ENCODE results near the gene CDK5R2.

Gene CDK5R2

DNA sequence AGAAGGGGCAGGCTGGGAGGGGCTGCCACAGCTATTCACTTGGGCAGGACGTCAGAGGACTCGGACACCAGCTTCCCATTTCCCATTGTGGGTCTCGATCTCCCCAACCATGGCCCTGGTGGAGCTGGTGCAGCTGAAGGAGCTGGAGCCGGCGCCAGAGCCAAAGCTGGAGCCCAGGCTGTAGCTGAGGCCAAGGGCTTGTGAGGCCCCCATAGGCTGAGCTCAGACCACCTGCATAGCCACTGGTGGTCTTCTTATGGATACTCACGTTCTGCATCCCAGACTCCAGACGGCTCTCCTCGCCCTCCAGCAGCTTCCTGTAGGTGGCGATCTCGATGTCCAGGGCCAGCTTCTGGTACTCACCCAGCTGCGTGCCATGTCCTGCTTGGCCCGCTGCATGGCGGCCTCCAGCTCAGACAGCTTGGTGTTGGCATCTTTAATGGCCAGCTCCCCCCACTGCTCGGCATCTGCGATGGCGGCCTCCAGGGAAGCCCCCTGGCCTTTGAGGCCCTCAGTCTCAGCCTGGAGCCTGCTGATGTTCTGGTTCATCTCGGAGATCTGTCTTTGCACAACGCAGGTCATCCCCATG lies 6.0 kb upstream of the CDK5R2 start:
- Histone ChIP-seq H3K4me1 (no peaks in the 10 kb centered on the region), H3K27me3 (peaks cover 0 to 59% of the 10 kb centered on the region in 2 donors), H3K36me3 (no peaks in the 10 kb centered on the region), H3K4me3 (no peak overlapping the region), H3K27ac (no peak overlapping the region), H3K9me3 (no peaks in the 10 kb centered on the region)
- no peak for DNase-seq
- intact Hi-C loops (cut with DNase I; ENCODE audit: low total_unique reads): no loop called here
- TF ChIP-seq CTCF (IDR thresholded peaks at IDR 0.05): no peak

GRCh38 chr2:218954541-218955300 lies 4.7 kb upstream of the CDK5R2 start:
- no peak for DNase-seq
- TF ChIP-seq CTCF (IDR thresholded peaks at IDR 0.05): no peak
- Histone ChIP-seq H3K36me3 (no peaks in the 10 kb centered on the region), H3K9me3 (no peaks in the 10 kb centered on the region), H3K27me3 (peaks cover 0 to 72% of the 10 kb centered on the region in 2 donors), H3K27ac (no peak overlapping the region), H3K4me1 (peaks cover 0 to 8% (median 3%) of the 10 kb centered on the region in 4 donors), H3K4me3 (no peak overlapping the region)
- intact Hi-C loops (cut with DNase I; ENCODE audit: low total_unique reads): no loop called here

DNA sequence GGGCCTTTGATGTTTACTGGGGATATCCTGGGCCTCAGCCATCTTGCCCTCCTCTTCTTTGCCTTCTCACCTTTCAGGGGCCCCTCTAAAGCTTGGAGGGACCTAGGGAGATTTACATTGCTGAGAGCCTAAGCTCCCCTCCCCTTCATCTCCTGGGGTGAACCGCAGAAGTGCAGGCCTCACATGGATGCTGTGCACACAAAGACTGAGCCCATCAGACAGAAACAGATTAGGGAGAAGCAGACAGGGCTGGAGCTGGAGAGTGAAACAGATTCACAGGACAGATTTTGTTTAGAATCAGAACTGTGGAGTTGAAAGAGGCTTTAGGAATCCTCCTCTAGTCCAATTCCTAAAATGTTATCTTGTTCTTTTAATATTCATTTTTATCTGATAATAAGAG lies 3.4 kb upstream of the CDK5R2 start:
- peaks cover 0 to 20% (median 14%) of the 10 kb centered on the region in 4 donors for H3K4me1 ChIP-seq
- TF ChIP-seq CTCF (IDR thresholded peaks at IDR 0.05): no peak
- H3K27me3 ChIP-seq: peaks cover 0 to 82% of the 10 kb centered on the region in 2 donors

GRCh38 chr2:218957671-218958070 lies 1.8 kb upstream of the CDK5R2 start:
- Histone ChIP-seq H3K36me3 (no peaks in the 10 kb centered on the region), H3K4me3 (no peak overlapping the region), H3K4me1 (peaks cover 0 to 23% (median 16%) of the 10 kb centered on the region in 4 donors), H3K9me3 (no peaks in the 10 kb centered on the region), H3K27ac (no peak overlapping the region), H3K27me3 (peaks cover 4 to 82% of the 10 kb centered on the region in 2 donors)
- intact Hi-C loops (cut with DNase I; ENCODE audit: low total_unique reads): no loop called here
- DNase-seq: no peak
- TF ChIP-seq CTCF (IDR thresholded peaks at IDR 0.05): no peak

More for the DNA sequence above, 3.4 kb upstream of the CDK5R2 start:
- Histone ChIP-seq H3K27ac (no peak overlapping the region), H3K9me3 (no peaks in the 10 kb centered on the region), H3K36me3 (no peaks in the 10 kb centered on the region), H3K4me3 (no peak overlapping the region)
- DNase-seq: no peak
- intact Hi-C loops (cut with DNase I; ENCODE audit: low total_unique reads): no loop called here

- Histone ChIP-seq H3K36me3 (no peaks in the 10 kb centered on the region), H3K9me3 (no peaks in the 10 kb centered on the region), H3K4me3 (no peak overlapping the region), H3K27me3 (peaks cover 4 to 86% of the 10 kb centered on the region in 2 donors), H3K27ac (no peak overlapping the region), H3K4me1 (peaks cover 0 to 29% (median 16%) of the 10 kb centered on the region in 4 donors)
- no peak for TF ChIP-seq CTCF (IDR thresholded peaks at IDR 0.05)
- intact Hi-C loops (cut with DNase I; ENCODE audit: low total_unique reads): no loop called here
- DNase-seq: no peak
These were observed 1.2 kb upstream of the CDK5R2 start for GRCh38 chr2:218958276-218958675.

All from tibial artery (tissue), 4 donors.